B cell (primary cell): ENCODE results near the gene TBC1D3K.
"Not testable (repeated sequence)": the region's sequence is repeated elsewhere in the genome, so short reads cannot be mapped to it uniquely, and the experiment has no call there.

ENCODE experiments used
- EZH2 ChIP-seq: IDR thresholded peaks from 2 replicates; pipeline ENCODE4 v1.6.1; 2012; ENCODE audit warnings: borderline replicate concordance, low read depth, mild to moderate bottlenecking, moderate library complexity, low read length; ENCODE audit not compliant: insufficient read depth, poor library complexity, severe bottlenecking
- TF ChIP-seq, protein P1 (sequence below): fragments of 200-600 bp; IDR thresholded peaks from one replicate; pipeline ENCODE4 v1.8.0; 2022; ENCODE audit warnings: antibody characterized with exemption, mild to moderate bottlenecking

DNA sequence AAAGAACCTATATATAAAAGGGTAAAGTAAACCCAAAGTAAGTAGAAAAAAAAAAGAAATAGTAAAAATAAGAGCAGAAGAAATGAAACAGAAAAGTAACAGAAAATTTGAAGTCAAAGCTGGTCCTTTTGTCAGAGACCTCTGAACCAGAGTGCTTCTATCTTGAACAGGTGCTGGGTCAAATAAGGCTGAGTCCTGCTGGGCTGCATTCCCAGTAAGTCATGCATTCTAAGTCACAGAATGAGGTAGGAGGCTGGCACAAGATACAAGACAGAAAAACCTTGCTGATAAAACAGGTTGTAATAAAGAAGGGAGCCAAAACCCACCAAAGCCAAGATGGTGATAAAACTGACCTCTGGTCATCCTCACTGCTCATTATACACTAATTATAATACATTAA is 27.3 kb upstream of the TBC1D3K start:
- TF ChIP-seq, protein P1, sequence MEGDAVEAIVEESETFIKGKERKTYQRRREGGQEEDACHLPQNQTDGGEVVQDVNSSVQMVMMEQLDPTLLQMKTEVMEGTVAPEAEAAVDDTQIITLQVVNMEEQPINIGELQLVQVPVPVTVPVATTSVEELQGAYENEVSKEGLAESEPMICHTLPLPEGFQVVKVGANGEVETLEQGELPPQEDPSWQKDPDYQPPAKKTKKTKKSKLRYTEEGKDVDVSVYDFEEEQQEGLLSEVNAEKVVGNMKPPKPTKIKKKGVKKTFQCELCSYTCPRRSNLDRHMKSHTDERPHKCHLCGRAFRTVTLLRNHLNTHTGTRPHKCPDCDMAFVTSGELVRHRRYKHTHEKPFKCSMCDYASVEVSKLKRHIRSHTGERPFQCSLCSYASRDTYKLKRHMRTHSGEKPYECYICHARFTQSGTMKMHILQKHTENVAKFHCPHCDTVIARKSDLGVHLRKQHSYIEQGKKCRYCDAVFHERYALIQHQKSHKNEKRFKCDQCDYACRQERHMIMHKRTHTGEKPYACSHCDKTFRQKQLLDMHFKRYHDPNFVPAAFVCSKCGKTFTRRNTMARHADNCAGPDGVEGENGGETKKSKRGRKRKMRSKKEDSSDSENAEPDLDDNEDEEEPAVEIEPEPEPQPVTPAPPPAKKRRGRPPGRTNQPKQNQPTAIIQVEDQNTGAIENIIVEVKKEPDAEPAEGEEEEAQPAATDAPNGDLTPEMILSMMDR, result not testable (repeated sequence)
- TF ChIP-seq EZH2, result not testable (repeated sequence)
